K562 (cell line): Measurements from ENCODE around the gene ZNF587. TPM values are rescaled to one million over a fixed set of nuclear protein-coding genes. Genes with fewer than 3 reads are reported as not detected.
"Not testable (repeated sequence)": the region's sequence is repeated elsewhere in the genome, so short reads cannot be mapped to it uniquely, and the experiment has no call there.

Experiments
- ARID1B ChIP-seq: fragments of 450-650 bp; IDR thresholded peaks from 2 replicates; pipeline ENCODE4 v1.6.1; 2016; ENCODE audit warnings: antibody characterized with exemption, mild to moderate bottlenecking, inconsistent platforms
- CBFA2T2 ChIP-seq: fragments of 450-650 bp; conservative IDR thresholded peaks from 2 replicates; pipeline ENCODE4 v1.6.1; 2017; ENCODE audit warnings: mild to moderate bottlenecking
- CEBPG ChIP-seq, 3 experiments: fragments of 200-800 bp in 1 of 3; sonication (Bioruptor generic) in 1 of 3; sonication (generic) in 1 of 3; formaldehyde crosslinking in 1 of 3; IDR thresholded peaks in 2 of 3; conservative IDR thresholded peaks in 1 of 3; 2 replicates each; pipeline versions ENCODE4 v1.6.1 to v1.8.0; 2016 to 2022; ENCODE audit warnings: missing compliant biosample characterization in 2 of 3, missing genetic modification characterization in 2 of 3, mild to moderate bottlenecking in 1 of 3, missing genetic modification reagents in 1 of 3
- DMBX1 ChIP-seq: fragments of 250-450 bp; sonication (Bioruptor Pico); IDR thresholded peaks from 2 replicates; pipeline ENCODE4 v1.8.0; 2022; ENCODE audit warnings: inconsistent platforms, mild to moderate bottlenecking, moderate library complexity, borderline replicate concordance
- HDAC1 ChIP-seq, 2 experiments: fragments of 450-650 bp; IDR thresholded peaks; 2 replicates each; pipeline ENCODE4 v1.6.1; 2016 to 2017; ENCODE audit warnings: inconsistent platforms in 1 of 2, mild to moderate bottlenecking in 1 of 2, moderate library complexity in 1 of 2
- MNT ChIP-seq, 2 experiments: fragments of 450-650 bp; conservative IDR thresholded peaks; 2 replicates each; pipeline ENCODE4 v1.6.1; 2017; ENCODE audit warnings: mild to moderate bottlenecking in 2 of 2, moderate library complexity in 2 of 2
- RCOR1 ChIP-seq, 2 experiments: IDR thresholded peaks; 2 replicates each; pipeline ENCODE4 v1.6.1; 2012; ENCODE audit warnings: low read depth in 2 of 2, low read length in 2 of 2, borderline replicate concordance in 1 of 2, improper control_type of control experiment in 1 of 2
- SMAD4 ChIP-seq: fragments of 250-450 bp; sonication (Bioruptor Pico); conservative IDR thresholded peaks from 2 replicates; pipeline ENCODE4 v1.8.0; 2021; ENCODE audit warnings: inconsistent platforms, mild to moderate bottlenecking, moderate library complexity
- TRIM24 ChIP-seq, 2 experiments: fragments of 450-650 bp; IDR thresholded peaks; 2 replicates each; pipeline ENCODE4 v1.6.1; 2016
- polyA plus RNA-seq, 8 experiments: library from polyadenylated mRNA; depleted of rRNA in 4 of 8; stranded (reverse) in 5 of 8; unstranded in 3 of 8; fragments of >200 nt; fragmentation: Nextera tagmentation in 2 of 8; fragmentation: Illumina TruSeq in 1 of 8; extraction: Ambion mirVana in 2 of 8; extraction: Trizol in 1 of 8; gene quantifications; 2 replicates each; pipeline versions ENCODE4 v1.2.1 to v1.2.3, GENCODE V29; 2011 to 2014; ENCODE audit warnings: inconsistent platforms in 1 of 8, missing spikeins in 1 of 8
- total RNA-seq, 7 experiments: library from RNA; depleted of rRNA in 6 of 7; stranded (reverse); fragments of >200 nt in 6 of 7; fragmentation: Illumina TruSeq in 2 of 7; extraction: Trizol in 2 of 7; gene quantifications; 2 replicates each; pipeline versions ENCODE4 v1.2.1 to v1.2.3, GENCODE V29; 2011 to 2021; ENCODE audit warnings: low replicate concordance in 1 of 7
- TF ChIP-seq, protein P1 (sequence below): fragments of 450-650 bp; IDR thresholded peaks from 2 replicates; pipeline ENCODE4 v1.6.1; 2016; ENCODE audit warnings: mild to moderate bottlenecking, moderate library complexity
- TF ChIP-seq, protein P2 (sequence below): sonication (generic); formaldehyde crosslinking; IDR thresholded peaks from 2 replicates; pipeline ENCODE4 v1.9.0; 2022; ENCODE audit warnings: mild to moderate bottlenecking, missing genetic modification reagents

ZNF587 gene
- total and polyA plus RNA-seq, 9 of the 15 experiments (the other 6 are each of a cell fraction or from before 2014, with no cell fraction given), result 3.2 to 42.0 (median 24.9) TPM

DNA sequence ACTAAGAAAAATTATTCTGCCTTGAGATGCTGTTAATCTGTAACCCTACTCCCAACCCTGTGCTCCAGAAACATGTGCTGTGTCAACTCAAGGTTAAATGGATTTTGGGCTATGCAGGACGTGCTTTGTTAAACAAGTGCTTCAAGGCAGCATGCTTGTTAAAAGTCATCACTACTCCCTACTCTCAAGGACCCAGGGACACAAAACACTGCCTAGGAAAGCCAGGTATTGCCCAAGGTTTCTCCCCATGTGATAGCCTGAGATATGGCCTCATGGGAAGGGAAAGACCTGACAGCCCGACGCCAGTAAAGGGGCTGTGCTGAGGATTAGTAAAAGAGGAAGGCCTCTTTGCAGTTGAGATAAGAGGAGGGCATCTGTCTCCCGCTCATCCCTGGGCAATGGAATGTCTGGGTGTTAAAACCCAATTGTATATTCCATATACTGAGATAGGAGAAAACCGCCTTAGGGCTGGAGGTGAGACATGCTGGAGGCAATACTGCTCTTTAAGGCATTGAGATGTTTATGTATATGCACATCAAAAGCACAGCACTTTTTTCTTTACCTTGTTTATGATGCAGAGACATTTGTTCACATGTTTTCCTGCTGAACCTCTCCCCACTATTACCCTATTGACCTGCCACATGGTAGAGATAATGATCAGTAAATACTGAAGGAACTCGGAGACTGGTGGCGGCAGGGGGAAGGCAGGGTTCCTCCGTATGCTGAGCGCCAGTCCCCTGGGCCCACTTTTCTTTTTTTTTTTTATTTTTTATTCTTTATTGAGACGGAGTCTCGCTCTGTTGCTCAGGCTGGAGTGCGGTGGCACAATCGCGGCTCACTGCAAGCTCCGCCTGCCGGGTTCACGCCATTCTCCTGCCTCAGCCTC, 39.0 kb upstream of the ZNF587 start (continued):
- TF ChIP-seq, protein P1, sequence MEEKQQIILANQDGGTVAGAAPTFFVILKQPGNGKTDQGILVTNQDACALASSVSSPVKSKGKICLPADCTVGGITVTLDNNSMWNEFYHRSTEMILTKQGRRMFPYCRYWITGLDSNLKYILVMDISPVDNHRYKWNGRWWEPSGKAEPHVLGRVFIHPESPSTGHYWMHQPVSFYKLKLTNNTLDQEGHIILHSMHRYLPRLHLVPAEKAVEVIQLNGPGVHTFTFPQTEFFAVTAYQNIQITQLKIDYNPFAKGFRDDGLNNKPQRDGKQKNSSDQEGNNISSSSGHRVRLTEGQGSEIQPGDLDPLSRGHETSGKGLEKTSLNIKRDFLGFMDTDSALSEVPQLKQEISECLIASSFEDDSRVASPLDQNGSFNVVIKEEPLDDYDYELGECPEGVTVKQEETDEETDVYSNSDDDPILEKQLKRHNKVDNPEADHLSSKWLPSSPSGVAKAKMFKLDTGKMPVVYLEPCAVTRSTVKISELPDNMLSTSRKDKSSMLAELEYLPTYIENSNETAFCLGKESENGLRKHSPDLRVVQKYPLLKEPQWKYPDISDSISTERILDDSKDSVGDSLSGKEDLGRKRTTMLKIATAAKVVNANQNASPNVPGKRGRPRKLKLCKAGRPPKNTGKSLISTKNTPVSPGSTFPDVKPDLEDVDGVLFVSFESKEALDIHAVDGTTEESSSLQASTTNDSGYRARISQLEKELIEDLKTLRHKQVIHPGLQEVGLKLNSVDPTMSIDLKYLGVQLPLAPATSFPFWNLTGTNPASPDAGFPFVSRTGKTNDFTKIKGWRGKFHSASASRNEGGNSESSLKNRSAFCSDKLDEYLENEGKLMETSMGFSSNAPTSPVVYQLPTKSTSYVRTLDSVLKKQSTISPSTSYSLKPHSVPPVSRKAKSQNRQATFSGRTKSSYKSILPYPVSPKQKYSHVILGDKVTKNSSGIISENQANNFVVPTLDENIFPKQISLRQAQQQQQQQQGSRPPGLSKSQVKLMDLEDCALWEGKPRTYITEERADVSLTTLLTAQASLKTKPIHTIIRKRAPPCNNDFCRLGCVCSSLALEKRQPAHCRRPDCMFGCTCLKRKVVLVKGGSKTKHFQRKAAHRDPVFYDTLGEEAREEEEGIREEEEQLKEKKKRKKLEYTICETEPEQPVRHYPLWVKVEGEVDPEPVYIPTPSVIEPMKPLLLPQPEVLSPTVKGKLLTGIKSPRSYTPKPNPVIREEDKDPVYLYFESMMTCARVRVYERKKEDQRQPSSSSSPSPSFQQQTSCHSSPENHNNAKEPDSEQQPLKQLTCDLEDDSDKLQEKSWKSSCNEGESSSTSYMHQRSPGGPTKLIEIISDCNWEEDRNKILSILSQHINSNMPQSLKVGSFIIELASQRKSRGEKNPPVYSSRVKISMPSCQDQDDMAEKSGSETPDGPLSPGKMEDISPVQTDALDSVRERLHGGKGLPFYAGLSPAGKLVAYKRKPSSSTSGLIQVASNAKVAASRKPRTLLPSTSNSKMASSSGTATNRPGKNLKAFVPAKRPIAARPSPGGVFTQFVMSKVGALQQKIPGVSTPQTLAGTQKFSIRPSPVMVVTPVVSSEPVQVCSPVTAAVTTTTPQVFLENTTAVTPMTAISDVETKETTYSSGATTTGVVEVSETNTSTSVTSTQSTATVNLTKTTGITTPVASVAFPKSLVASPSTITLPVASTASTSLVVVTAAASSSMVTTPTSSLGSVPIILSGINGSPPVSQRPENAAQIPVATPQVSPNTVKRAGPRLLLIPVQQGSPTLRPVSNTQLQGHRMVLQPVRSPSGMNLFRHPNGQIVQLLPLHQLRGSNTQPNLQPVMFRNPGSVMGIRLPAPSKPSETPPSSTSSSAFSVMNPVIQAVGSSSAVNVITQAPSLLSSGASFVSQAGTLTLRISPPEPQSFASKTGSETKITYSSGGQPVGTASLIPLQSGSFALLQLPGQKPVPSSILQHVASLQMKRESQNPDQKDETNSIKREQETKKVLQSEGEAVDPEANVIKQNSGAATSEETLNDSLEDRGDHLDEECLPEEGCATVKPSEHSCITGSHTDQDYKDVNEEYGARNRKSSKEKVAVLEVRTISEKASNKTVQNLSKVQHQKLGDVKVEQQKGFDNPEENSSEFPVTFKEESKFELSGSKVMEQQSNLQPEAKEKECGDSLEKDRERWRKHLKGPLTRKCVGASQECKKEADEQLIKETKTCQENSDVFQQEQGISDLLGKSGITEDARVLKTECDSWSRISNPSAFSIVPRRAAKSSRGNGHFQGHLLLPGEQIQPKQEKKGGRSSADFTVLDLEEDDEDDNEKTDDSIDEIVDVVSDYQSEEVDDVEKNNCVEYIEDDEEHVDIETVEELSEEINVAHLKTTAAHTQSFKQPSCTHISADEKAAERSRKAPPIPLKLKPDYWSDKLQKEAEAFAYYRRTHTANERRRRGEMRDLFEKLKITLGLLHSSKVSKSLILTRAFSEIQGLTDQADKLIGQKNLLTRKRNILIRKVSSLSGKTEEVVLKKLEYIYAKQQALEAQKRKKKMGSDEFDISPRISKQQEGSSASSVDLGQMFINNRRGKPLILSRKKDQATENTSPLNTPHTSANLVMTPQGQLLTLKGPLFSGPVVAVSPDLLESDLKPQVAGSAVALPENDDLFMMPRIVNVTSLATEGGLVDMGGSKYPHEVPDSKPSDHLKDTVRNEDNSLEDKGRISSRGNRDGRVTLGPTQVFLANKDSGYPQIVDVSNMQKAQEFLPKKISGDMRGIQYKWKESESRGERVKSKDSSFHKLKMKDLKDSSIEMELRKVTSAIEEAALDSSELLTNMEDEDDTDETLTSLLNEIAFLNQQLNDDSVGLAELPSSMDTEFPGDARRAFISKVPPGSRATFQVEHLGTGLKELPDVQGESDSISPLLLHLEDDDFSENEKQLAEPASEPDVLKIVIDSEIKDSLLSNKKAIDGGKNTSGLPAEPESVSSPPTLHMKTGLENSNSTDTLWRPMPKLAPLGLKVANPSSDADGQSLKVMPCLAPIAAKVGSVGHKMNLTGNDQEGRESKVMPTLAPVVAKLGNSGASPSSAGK, result peak; percentile 51
- TF ChIP-seq DMBX1, result peak; percentile 51; the same call in 1 of the 2 replicates
- TF ChIP-seq SMAD4 (CRISPR knock-in tag), result peak; percentile 58; the same call in 1 of the 2 replicates
- TF ChIP-seq MNT (conservative IDR thresholded peaks at IDR 0.05), result peak; percentile 21 to 57; a peak in 2 of 4 replicates
- TF ChIP-seq HDAC1 (IDR thresholded peaks at IDR 0.05), result peak in 1 of 2 experiments; percentile 24; a peak in 1 of 4 replicates
- TF ChIP-seq CEBPG (CRISPR knock-in tag; IDR thresholded peaks at IDR 0.05), result peak; percentile 62
- TF ChIP-seq CEBPG (tag; conservative IDR thresholded peaks at IDR 0.05 in 1 of 2, IDR thresholded peaks at IDR 0.05 in 1 of 2), result not testable (repeated sequence)
- TF ChIP-seq CBFA2T2, result 0 out of 2 replicates have a peak, but pooled peaks have one; percentile 39
- TF ChIP-seq TRIM24 (IDR thresholded peaks at IDR 0.05), result peak in 1 of 2 experiments; percentile 41; a peak in 1 of 4 replicates
- TF ChIP-seq ARID1B, result peak; percentile 44; the same call in 1 of the 2 replicates
- TF ChIP-seq, protein P2, sequence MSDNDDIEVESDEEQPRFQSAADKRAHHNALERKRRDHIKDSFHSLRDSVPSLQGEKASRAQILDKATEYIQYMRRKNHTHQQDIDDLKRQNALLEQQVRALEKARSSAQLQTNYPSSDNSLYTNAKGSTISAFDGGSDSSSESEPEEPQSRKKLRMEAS (CRISPR knock-in tag), result peak; percentile 71
- 0 out of 4 replicates have a peak, but pooled peaks of 1 of the 2 experiments have one; percentile 28 for TF ChIP-seq RCOR1 (IDR thresholded peaks at IDR 0.05; ENCODE audit: borderline replicate concordance in 1 of 2, low read depth in 2 of 2, low read length in 2 of 2)
- TF ChIP-seq, all 486 proteins: peak for 23; not testable (repeated sequence) for 463
